GM13976 (cell line): ENCODE data around the gene SMC1B.
"Not testable (repeated sequence)": the region's sequence is repeated elsewhere in the genome, so short reads cannot be mapped to it uniquely, and the experiment has no call there.

ENCODE experiments used
- DNase-seq: peaks from one replicate; pipeline ENCODE4 v3.0.0; 2012; ENCODE audit warnings: low spot score
- in situ Hi-C: fragments of 300-500 bp; cut with MboI; formaldehyde crosslinking; loops from one replicate; pipeline ENCODE4 v1.12.0; 2022; ENCODE audit warnings: low sequenced_read_pairs, mixed read lengths, inconsistent platforms; ENCODE audit not compliant: unreplicated experiment
- TF ChIP-seq, protein P1 (sequence below): IDR thresholded peaks from 2 replicates; pipeline ENCODE4 v1.5.1; 2012; ENCODE audit warnings: borderline replicate concordance, mild to moderate bottlenecking; ENCODE audit not compliant: insufficient read depth; ENCODE audit errors: extremely low read depth, missing control alignments, control extremely low read depth

The SMC1B gene

GRCh38 chr22:45303181-45303580, 110.2 kb downstream of the SMC1B start:
- in situ Hi-C loops, result no loop called here
- DNase-seq, result no peak
- TF ChIP-seq, protein P1, sequence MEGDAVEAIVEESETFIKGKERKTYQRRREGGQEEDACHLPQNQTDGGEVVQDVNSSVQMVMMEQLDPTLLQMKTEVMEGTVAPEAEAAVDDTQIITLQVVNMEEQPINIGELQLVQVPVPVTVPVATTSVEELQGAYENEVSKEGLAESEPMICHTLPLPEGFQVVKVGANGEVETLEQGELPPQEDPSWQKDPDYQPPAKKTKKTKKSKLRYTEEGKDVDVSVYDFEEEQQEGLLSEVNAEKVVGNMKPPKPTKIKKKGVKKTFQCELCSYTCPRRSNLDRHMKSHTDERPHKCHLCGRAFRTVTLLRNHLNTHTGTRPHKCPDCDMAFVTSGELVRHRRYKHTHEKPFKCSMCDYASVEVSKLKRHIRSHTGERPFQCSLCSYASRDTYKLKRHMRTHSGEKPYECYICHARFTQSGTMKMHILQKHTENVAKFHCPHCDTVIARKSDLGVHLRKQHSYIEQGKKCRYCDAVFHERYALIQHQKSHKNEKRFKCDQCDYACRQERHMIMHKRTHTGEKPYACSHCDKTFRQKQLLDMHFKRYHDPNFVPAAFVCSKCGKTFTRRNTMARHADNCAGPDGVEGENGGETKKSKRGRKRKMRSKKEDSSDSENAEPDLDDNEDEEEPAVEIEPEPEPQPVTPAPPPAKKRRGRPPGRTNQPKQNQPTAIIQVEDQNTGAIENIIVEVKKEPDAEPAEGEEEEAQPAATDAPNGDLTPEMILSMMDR, result no peak

- no peak for DNase-seq
- TF ChIP-seq, protein P1, result no peak
- in situ Hi-C loops, result no loop called here
Observed at GRCh38 chr22:45302751-45303150, 110.6 kb downstream of the SMC1B start.

DNA sequence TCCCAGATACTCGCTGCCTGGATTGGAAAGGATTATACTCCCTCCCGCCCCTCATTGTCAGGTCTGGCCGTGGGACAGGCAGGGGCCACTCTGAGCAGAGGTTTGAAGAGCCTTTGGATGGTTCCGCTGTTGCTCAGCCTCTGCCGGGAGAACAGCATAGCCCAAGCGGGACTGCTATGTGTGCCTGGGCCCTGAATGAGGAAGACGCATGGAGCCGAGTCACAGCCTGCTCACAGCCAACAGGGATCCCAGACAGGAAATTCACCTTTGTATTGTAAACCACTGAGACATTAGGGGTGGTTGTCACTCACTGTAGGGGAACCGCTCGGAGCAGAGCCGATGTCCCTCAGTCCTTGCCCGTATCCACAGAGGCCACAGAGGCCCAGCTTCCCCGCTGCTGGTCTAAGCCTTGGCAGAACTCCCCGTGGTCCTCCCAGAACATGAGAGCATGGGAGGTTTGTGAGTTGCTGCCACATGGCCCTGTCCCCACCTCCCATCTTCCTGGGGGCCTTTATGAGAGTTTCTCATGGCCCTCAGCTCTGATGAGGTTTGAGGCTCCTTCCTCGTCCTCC, 114.4 kb downstream of the SMC1B start:
- DNase-seq, result no peak
- in situ Hi-C loops, result no loop called here

DNA sequence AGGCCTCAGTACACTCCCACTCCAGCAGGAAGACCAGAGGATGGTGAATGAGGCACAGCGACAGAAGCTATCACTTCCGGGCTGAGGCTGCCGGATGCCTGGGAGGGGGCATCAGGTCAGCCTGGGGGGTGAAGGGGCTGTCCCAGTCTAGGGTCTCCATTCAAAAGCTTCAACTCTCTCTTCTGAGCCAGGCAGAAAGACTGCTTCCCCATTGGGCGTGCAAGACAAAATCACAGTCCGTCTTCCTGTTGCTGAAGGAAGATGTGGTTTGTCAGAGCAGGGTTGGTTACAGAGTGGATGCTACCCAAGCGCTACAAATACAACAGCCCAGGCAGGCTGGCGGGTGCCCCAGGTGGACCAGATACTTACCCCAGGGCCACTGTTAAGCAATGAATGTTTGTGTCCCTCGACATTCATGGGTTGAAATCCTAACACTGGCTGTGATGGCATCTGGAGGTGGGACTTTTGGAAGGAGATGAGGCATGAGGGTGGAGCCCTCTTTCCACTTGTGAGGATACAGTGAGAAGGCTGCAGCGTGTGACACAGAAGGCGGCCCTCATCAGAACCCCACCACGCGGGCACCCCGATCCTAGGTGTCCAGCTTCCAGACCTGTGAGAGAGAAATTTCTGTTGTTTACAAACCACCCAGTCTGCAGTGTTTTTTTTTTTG, 116.6 kb downstream of the SMC1B start:
- in situ Hi-C loops, result no loop called here
- DNase-seq, result no peak
- TF ChIP-seq, protein P1, result no peak

More for the DNA sequence above, 114.4 kb downstream of the SMC1B start:
- TF ChIP-seq, protein P1, result no peak

DNA sequence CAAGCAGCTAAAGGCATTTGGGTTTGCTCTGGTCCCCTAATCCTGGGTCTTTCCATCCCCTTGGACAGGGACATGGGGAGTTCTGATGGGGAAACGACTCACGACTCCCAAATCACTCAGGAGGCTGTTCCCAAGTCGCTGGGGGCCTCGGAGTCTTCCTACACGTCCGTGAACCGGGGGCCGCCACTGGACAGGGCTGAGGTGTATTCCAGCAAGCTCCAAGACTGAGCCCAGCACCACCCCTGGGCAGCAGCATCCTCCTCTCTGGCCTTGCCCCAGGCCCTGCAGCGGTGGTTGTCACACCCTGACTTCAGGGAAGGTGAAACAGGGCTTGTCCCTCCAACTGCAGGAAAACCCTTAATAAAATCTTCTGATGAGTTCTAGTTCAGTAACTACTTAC, 117.9 kb downstream of the SMC1B start:
- in situ Hi-C loops, result no loop called here
- DNase-seq, result no peak
- TF ChIP-seq, protein P1, result no peak

DNA sequence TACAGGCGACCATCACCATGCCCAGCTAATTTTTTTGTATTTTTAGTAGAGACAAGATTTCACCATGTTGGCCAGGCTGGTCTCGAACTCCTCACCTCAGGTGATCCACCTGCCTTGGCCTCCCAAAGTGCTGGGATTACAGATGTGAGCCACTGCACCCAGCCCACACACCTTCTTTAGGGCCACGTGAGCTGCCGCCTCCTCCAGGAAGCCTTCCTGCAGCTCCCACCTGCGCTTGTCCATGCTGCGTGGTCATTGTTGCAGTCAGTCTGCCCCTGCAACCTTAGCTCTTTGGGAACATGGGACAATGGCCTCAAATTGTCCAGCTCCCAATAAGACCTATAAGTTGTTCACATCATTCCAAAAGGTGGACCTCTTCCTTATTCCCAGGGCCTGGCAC, 118.4 kb downstream of the SMC1B start:
- in situ Hi-C loops, result not testable (repeated sequence)

More for the DNA sequence above, 118.4 kb downstream of the SMC1B start:
- DNase-seq, result not testable (repeated sequence)
